ENCODE measurements around the gene MRPL23. TPM values are rescaled to one million over a fixed set of nuclear protein-coding genes. Genes with fewer than 3 reads are reported as not detected.

The MRPL23 gene
- total and polyA plus RNA-seq, 2 of the 13 experiments (the other 11 are each of a cell fraction or from before 2014, with no cell fraction given): 67.8 to 123 TPM

- TF ChIP-seq ZNF24 (IDR thresholded peaks at IDR 0.05): no peak
- TF ChIP-seq FOXP4 (CRISPR knock-in tag; IDR thresholded peaks at IDR 0.05): no peak
- TF ChIP-seq MYPOP (CRISPR knock-in tag; IDR thresholded peaks at IDR 0.05): no peak
- TF ChIP-seq E2F5 (CRISPR knock-in tag; conservative IDR thresholded peaks at IDR 0.05): no peak
- no peak for TF ChIP-seq ISX (CRISPR knock-in tag; conservative IDR thresholded peaks at IDR 0.05)
- no peak for TF ChIP-seq SMC3 (IDR thresholded peaks at IDR 0.05; ENCODE audit: low read length)
- no peak for TF ChIP-seq POLR2G (IDR thresholded peaks at IDR 0.05; ENCODE audit: low read depth, low read length)
Observed at GRCh38 chr11:1932105-1932480, 15.0 kb upstream of the MRPL23 start (continued).

GRCh38 chr11:1932681-1933080 is 14.5 kb upstream of the MRPL23 start:
- DNase-seq (ENCODE audit: low spot score) (no peak), FAIRE-seq (no peak), ATAC-seq (no peak)
- TF ChIP-seq ZNF562 (CRISPR knock-in tag; IDR thresholded peaks at IDR 0.05; ENCODE audit: borderline replicate concordance): no peak
- TF ChIP-seq ZNF883 (CRISPR knock-in tag; IDR thresholded peaks at IDR 0.05; ENCODE audit: not compliant biosample characterization): no peak
- TF ChIP-seq CAMTA2 (CRISPR knock-in tag; IDR thresholded peaks at IDR 0.05; ENCODE audit: borderline replicate concordance): no peak
- no peaks in the 10 kb centered on the region for H4K20me1 ChIP-seq (ENCODE audit: insufficient read depth, low read length)
- POLR2A ChIA-PET: no interaction called here
- H3K27ac ChIP-seq (ENCODE audit: extremely low read length, insufficient read depth, low read length): no peak overlapping the region
- in situ Hi-C loops (cut with HindIII; ENCODE audit: extremely low pct_ligation_motif_present, low pct_unique_long_range_greater_than_20kb) (no loop called here), intact Hi-C loops (cut with micrococcal nuclease; ENCODE audit: unreplicated experiment) (no loop called here)
- no peaks in the 10 kb centered on the region for H3K4me1 ChIP-seq (ENCODE audit: insufficient read depth, low read length)
- peaks cover 24 to 73% of the 10 kb centered on the region in 2 experiments for H3K27me3 ChIP-seq (ENCODE audit: control insufficient read depth in 1 of 2, insufficient read depth in 2 of 2, low read length in 2 of 2)
- H3K79me2 ChIP-seq (ENCODE audit: insufficient read depth, low read length): no peaks in the 10 kb centered on the region
- WGBS (ENCODE audit: low lambda C conversion rate): 18% methylated on average over 4 of the region's 4 CpGs
- no peak overlapping the region for H2AFZ ChIP-seq (ENCODE audit: low read length)
- no peak overlapping the region for H3K4me3 ChIP-seq (replicated peaks in 1 of 3; ENCODE audit: insufficient read depth in 1 of 3, low read depth in 2 of 3, low read length in 3 of 3)
- no peaks in the 10 kb centered on the region for H3K9me3 ChIP-seq (ENCODE audit: low read length)
- H3K36me3 ChIP-seq (replicated peaks in 1 of 2; ENCODE audit: control insufficient read depth in 1 of 2, insufficient read depth in 2 of 2, low read length in 2 of 2): no peaks in the 10 kb centered on the region
- H3K4me2 ChIP-seq (ENCODE audit: low read depth, low read length): no peak overlapping the region
- H3K9ac ChIP-seq (ENCODE audit: insufficient read depth, low read depth, low read length): no peak overlapping the region
- CTCF ChIA-PET (ENCODE audit: low intra/inter-chr PET ratio, low total read pairs): no interaction called here
- no TSS peak for BruUV-seq (replicated peaks)

Measured in HepG2 (cell line).